ENCODE data around the gene CDC42BPG.
A peak's percentile ranks its signal among the peaks of the same experiment; 100 is the strongest.

Gene CDC42BPG

DNA sequence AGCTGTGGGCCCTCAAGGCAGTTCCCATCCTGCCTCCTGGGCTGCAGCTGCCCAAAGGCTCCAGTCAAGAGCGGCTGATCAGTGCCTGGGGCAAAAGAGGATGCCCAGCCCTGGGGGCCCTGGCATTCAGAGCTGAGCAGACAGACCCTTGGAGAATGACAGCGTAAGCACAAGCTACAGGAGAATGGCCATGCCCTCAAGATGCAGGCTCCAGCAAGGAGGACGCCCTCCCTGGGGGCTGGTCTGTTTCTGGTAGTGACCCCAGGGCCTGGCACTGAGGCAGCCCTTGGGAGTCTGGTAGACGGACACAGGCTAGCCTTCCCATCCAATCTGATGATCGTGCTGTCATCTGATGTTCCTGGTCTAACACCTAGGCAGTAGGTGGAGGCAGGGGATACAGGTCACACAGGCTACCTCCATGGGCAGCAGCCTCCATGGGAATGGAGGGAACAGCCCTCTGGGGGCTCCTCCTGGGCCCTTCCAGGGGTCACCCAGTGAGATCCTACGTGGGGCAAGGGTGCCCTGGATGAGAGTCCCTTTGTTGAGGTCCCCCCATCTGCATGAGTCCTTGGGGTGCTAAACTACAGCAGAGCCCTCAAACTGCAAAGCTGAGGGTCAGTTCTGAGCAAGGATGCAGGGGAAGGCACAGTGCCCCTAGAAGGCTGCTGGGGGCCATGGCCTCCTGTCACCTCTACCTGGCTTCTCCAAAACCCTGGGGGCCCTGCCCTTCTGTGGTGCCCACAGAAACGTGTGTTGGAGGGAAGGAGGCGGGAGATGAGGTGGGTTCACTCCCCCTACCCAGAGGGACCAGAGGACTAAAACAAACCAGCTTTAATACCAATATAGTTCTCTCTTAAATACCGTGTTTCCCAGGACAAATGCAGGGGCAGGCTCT, 55.9 kb downstream of the CDC42BPG start:
- no peaks in the 10 kb centered on the region for H3K4me1 ChIP-seq (ENCODE audit: control insufficient read depth, insufficient read depth, low read length)
- no peaks in the 10 kb centered on the region for H3K27me3 ChIP-seq (ENCODE audit: control insufficient read depth, insufficient read depth, low read length)
- H3K9ac ChIP-seq (ENCODE audit: low read depth, low read length): no peak overlapping the region
- H3K4me3 ChIP-seq (ENCODE audit: low read depth, low read length): no peak overlapping the region
- no peaks in the 10 kb centered on the region for H3K9me3 ChIP-seq (ENCODE audit: control insufficient read depth, insufficient read depth, low read length)
- peaks cover 7% of the 10 kb centered on the region for H3K36me3 ChIP-seq (ENCODE audit: control insufficient read depth, insufficient read depth, low read length)
- H3K27ac ChIP-seq (ENCODE audit: low read depth, low read length): no peak overlapping the region

DNA sequence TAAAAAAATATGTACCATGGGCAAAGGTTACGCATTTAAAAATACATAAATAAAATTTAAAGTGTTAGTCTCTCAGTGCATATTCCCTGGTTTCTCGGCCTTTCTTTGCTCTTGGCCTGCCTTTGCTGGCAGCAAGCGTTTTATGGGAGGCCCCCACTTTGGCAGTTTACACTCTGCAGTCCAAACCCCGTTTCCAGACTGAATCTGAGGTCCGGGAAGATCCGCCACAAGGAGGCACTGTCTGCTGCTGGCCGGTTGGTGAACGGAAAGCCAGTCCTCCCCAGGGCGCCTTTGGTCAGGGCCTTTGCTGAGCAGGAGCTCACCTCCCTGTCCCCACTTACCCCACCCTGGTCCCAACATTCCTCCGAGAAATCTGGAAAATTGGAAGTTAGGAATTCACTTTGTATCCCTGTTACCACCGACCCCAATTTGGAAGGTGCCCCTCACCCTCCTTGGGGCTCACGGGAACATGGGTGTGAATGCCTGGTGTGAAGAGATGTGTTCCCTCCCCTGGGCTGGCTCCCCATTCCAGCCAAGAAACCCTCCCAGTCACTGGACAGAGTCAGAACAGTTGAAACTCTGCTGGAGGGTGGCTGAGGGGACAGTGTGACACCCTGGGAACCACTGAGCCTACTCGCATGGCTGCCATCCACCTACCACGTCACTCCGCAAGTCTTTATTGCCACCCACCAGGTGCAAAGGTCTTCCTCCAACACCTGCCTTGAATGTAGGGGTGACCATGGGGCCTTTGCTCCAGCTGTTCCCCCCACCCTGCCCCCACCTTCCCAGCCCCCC, 56.7 kb downstream of the CDC42BPG start:
- no peak overlapping the region for H3K27ac ChIP-seq (ENCODE audit: low read depth, low read length)
- H3K9me3 ChIP-seq (ENCODE audit: control insufficient read depth, insufficient read depth, low read length): no peaks in the 10 kb centered on the region
- peaks cover 7% of the 10 kb centered on the region for H3K36me3 ChIP-seq (ENCODE audit: control insufficient read depth, insufficient read depth, low read length)
- no peak overlapping the region for H3K9ac ChIP-seq (ENCODE audit: low read depth, low read length)
- no peaks in the 10 kb centered on the region for H3K27me3 ChIP-seq (ENCODE audit: control insufficient read depth, insufficient read depth, low read length)
- no peak overlapping the region for H3K4me3 ChIP-seq (ENCODE audit: low read depth, low read length)
- no peaks in the 10 kb centered on the region for H3K4me1 ChIP-seq (ENCODE audit: control insufficient read depth, insufficient read depth, low read length)

DNA sequence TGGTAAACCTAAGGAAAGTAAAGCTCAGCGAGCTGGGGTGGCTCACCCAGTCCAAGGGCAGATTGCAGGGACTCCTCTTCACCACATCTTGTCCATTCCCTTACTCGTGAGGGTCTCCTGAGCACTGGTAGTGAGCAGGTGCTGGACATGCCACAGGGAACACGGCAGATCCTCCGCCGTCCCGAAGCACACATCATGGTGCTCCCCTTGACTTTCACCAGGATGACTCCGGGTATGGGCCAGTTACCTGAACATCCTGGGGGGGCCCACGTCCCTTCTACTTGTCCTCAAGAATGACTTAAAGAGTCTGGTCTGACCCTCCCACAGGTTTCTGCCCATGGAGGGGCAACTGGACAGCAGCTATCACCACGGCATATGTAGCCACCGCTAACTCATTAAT, 58.1 kb downstream of the CDC42BPG start:
- H3K36me3 ChIP-seq (ENCODE audit: control insufficient read depth, insufficient read depth, low read length): peaks cover 7% of the 10 kb centered on the region
- no peak overlapping the region for H3K9ac ChIP-seq (ENCODE audit: low read depth, low read length)
- no peak overlapping the region for H3K4me3 ChIP-seq (ENCODE audit: low read depth, low read length)
- no peaks in the 10 kb centered on the region for H3K4me1 ChIP-seq (ENCODE audit: control insufficient read depth, insufficient read depth, low read length)
- no peaks in the 10 kb centered on the region for H3K9me3 ChIP-seq (ENCODE audit: control insufficient read depth, insufficient read depth, low read length)
- no peaks in the 10 kb centered on the region for H3K27me3 ChIP-seq (ENCODE audit: control insufficient read depth, insufficient read depth, low read length)
- no peak overlapping the region for H3K27ac ChIP-seq (ENCODE audit: low read depth, low read length)

DNA sequence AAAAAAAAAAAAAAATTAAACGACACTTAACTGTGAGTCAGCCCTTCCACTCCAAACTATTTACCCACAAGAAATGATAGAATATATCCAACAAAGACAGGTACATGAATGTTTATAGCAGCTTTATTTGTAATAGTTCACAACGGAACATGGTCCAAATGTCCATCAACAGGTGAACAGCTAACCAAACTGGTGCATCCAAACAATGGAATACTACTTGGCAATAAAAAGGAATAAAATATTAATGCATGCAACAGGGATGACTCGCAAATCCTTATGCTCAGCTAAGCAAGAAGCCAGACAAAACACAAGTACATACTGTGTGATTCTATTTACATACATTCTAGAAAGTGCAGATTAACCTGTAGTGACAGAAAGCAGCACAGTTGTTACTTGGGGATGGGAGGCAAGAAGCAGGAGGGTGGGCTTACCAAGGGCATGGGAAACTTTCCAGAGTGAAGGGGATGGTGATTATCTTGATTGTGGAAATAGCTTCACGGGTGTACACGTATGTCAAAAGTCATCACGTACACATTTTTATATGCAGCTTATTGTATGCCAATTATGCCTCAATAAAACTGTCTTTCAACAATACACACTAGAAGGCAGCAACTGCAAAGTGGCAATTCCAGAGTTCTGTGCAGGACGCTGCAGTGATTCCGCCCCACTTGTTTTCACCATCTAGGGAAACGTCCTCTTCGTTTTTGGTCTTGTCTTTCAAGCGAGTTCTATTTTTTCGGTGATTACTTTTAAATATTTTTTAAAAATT, 59.5 kb downstream of the CDC42BPG start:
- Histone ChIP-seq H3K36me3 (ENCODE audit: control insufficient read depth, insufficient read depth, low read length) (peaks cover 5% of the 10 kb centered on the region), H3K27ac (ENCODE audit: low read depth, low read length) (no peak overlapping the region), H3K4me1 (ENCODE audit: control insufficient read depth, insufficient read depth, low read length) (no peaks in the 10 kb centered on the region), H3K9ac (ENCODE audit: low read depth, low read length) (no peak overlapping the region), H3K4me3 (ENCODE audit: low read depth, low read length) (no peak overlapping the region), H3K27me3 (ENCODE audit: control insufficient read depth, insufficient read depth, low read length) (no peaks in the 10 kb centered on the region), H3K9me3 (ENCODE audit: control insufficient read depth, insufficient read depth, low read length) (no peaks in the 10 kb centered on the region)

DNA sequence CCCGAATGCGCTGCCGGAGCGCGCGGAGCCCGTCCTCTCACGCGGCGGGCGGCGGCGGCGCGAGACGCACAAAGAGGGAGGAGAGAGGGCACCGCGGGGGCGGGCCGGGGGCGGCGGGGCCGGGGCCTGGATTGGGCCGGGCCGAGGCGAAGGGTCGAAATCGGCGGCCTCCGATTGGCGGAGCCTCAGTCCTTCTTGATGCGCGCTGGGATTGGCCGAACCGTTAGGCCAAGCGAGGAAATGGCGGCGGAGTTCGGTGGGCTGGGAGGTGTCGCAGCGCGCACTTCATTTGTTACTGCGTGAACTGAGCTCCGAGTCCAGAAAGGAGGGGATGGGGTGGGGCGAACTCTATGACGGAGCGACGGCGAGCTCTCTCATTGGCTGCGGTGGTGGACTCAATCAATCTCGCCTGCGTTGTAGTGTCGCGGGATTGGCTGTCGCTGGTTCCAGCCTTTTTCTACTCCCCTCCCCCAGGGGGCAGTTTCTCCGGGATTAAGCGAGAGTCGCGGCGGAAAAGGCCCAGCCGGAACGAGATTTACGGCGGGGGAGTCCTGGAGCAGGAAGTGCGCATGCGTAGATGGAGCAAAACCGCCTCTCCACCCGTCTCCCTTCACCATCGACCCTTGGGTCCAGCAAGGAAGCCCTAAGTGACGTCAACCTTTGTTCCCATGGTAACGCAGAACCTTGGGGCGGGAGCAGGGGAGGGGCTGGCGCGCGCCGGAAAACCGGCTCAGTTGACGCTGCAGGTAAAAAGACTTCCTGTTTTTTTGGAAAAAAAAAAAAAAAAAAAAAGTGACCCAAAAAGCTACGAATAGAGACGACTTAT, 65.8 kb downstream of the CDC42BPG start, which contains the start of gene SF1:
Gene SF1, minus strand, starts transcription at position 70 of the 826 bp plus-strand sequence. CDS start 150 bp downstream, outside the sequence.
- H3K36me3 ChIP-seq (ENCODE audit: control insufficient read depth, insufficient read depth, low read length): peaks cover 37% of the 10 kb centered on the region
- H3K9ac ChIP-seq (ENCODE audit: low read depth, low read length): peak within 1 kb of the TSS; percentile 93
- H3K27ac ChIP-seq (ENCODE audit: low read depth, low read length): peak within 1 kb of the TSS; percentile 99
- no peaks in the 10 kb centered on the region for H3K9me3 ChIP-seq (ENCODE audit: control insufficient read depth, insufficient read depth, low read length)
- peak within 1 kb of the TSS; percentile 91 for H3K4me3 ChIP-seq (ENCODE audit: low read depth, low read length)
- H3K4me1 ChIP-seq (ENCODE audit: control insufficient read depth, insufficient read depth, low read length): 0 out of 2 replicates have a peak, but pooled peaks cover 4% of the 10 kb centered on the region
- H3K27me3 ChIP-seq (ENCODE audit: control insufficient read depth, insufficient read depth, low read length): no peaks in the 10 kb centered on the region

DNA sequence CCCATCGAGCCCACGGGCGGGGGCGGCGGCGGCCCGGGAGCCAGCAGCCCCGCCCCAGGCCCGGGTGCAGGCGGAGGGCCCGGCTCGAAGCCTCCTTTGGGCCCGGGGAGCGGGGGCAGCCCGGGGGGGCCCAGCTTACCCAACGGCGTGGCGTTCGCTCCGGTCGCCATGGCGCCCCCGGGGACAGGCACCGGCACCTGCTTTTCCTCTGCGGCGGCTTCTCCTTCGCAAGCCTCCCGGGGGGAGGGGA, 66.3 kb downstream of the CDC42BPG start:
- Histone ChIP-seq H3K4me3 (ENCODE audit: low read depth, low read length) (peak overlapping the region; percentile 91), H3K27ac (ENCODE audit: low read depth, low read length) (peak overlapping the region; percentile 99), H3K9me3 (ENCODE audit: control insufficient read depth, insufficient read depth, low read length) (no peaks in the 10 kb centered on the region), H3K36me3 (ENCODE audit: control insufficient read depth, insufficient read depth, low read length) (peaks cover 43% of the 10 kb centered on the region), H3K4me1 (ENCODE audit: control insufficient read depth, insufficient read depth, low read length) (0 out of 2 replicates have a peak, but pooled peaks cover 4% of the 10 kb centered on the region), H3K27me3 (ENCODE audit: control insufficient read depth, insufficient read depth, low read length) (no peaks in the 10 kb centered on the region), H3K9ac (ENCODE audit: low read depth, low read length) (peak overlapping the region; percentile 93)

DNA sequence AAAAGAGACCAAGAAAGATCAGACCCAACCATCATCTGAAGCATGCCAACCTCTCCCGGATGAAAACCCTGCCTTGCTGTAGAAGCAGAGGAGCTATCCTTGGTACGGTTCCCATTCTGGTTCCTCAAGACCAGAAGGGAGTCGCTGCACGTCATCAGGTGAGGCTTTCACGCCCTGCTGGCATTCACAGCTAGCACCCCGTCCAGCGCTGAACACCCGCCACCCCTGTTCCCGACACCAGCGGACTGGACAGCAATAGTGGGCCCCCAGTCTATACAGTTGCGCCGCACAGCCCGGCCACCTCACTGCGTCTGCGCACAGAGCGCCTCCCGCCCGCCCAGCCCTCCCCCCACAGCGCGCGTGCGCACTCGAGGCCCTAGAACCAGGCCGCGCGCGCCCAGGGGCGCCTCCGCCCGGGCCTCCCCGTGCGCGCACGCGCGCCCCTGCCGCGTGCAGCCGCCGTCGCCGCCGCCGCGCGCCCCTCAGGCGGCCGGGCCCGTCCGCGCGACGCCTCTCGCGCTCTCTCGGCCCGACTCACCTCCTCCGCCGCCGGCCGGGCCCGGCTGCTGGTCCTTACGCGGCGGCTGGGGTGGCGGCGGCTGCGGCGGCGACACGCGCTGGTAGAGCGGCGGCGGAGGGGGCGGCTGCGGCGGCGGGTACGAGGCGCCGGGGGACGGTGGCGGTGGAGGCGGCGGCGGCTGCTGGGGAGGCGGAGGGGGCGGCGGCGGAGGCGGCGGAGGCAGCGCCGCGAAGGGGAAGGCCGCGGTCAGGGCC, 66.8 kb downstream of the CDC42BPG start:
- H3K27ac ChIP-seq (ENCODE audit: low read depth, low read length): peak overlapping the region; percentile 99
- H3K36me3 ChIP-seq (ENCODE audit: control insufficient read depth, insufficient read depth, low read length): peaks cover 48% of the 10 kb centered on the region
- H3K27me3 ChIP-seq (ENCODE audit: control insufficient read depth, insufficient read depth, low read length): no peaks in the 10 kb centered on the region
- peak overlapping the region; percentile 91 for H3K4me3 ChIP-seq (ENCODE audit: low read depth, low read length)
- no peaks in the 10 kb centered on the region for H3K9me3 ChIP-seq (ENCODE audit: control insufficient read depth, insufficient read depth, low read length)
- H3K4me1 ChIP-seq (ENCODE audit: control insufficient read depth, insufficient read depth, low read length): 0 out of 2 replicates have a peak, but pooled peaks cover 4% of the 10 kb centered on the region
- peak overlapping the region; percentile 93 for H3K9ac ChIP-seq (ENCODE audit: low read depth, low read length)

DNA sequence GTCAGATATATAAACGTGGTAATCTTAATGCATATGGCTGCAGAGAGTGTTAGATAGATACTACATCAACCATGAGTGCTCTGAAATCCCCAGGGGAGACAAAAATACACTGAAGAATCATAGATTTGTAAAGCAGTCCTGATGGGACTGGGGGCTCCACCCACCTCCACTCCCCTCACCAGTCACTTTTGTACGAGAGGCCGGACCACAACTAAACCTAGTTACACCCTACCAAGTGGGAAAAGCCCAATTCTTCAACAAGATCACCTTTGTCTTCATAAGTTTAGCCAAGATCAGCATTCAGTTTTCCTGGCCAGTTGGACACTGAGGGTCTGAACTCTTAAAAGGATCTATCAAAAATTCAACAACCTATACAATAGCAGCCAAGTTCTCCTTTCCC, 67.6 kb downstream of the CDC42BPG start:
- Histone ChIP-seq H3K27ac (ENCODE audit: low read depth, low read length) (no peak overlapping the region), H3K9me3 (ENCODE audit: control insufficient read depth, insufficient read depth, low read length) (no peaks in the 10 kb centered on the region), H3K36me3 (ENCODE audit: control insufficient read depth, insufficient read depth, low read length) (peaks cover 55% of the 10 kb centered on the region), H3K9ac (ENCODE audit: low read depth, low read length) (peak overlapping the region; percentile 2; the same call in 1 of the 2 replicates), H3K4me3 (ENCODE audit: low read depth, low read length) (peak overlapping the region; percentile 91), H3K4me1 (ENCODE audit: control insufficient read depth, insufficient read depth, low read length) (0 out of 2 replicates have a peak, but pooled peaks cover 4% of the 10 kb centered on the region), H3K27me3 (ENCODE audit: control insufficient read depth, insufficient read depth, low read length) (no peaks in the 10 kb centered on the region)

DNA sequence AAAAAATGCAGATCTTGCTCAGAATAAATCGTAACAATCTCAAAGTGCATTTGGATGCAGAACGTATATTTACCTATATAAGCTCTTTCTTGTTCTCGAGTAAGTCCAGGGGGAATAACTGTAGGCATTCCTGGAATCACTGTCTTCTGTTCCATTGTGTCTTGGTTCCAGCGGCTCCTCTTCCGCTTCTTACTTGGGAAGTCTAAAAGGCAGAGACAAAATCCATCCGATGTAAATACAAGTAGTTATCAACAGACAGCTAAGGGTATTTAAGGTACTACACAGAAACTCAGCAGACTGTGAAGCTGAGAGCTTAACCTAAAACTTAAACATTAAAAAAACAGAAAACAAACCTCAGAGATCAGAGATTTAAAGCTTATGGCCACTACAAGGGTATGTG, 68.0 kb downstream of the CDC42BPG start:
- no peaks in the 10 kb centered on the region for H3K27me3 ChIP-seq (ENCODE audit: control insufficient read depth, insufficient read depth, low read length)
- 0 out of 2 replicates have a peak, but pooled peaks cover 4% of the 10 kb centered on the region for H3K4me1 ChIP-seq (ENCODE audit: control insufficient read depth, insufficient read depth, low read length)
- H3K27ac ChIP-seq (ENCODE audit: low read depth, low read length): no peak overlapping the region
- H3K9me3 ChIP-seq (ENCODE audit: control insufficient read depth, insufficient read depth, low read length): no peaks in the 10 kb centered on the region
- peaks cover 60% of the 10 kb centered on the region for H3K36me3 ChIP-seq (ENCODE audit: control insufficient read depth, insufficient read depth, low read length)
- H3K9ac ChIP-seq (ENCODE audit: low read depth, low read length): no peak overlapping the region
- H3K4me3 ChIP-seq (ENCODE audit: low read depth, low read length): peak overlapping the region; percentile 91

Data from HUES48 (cell line).